MM.1S (cell line): ENCODE results near the gene PHACTR1.

ENCODE experiments used
- DNase-seq: peaks from one replicate; pipeline ENCODE4 v3.0.0-alpha.2; 2015
- H2AFZ ChIP-seq: fragments of 300-600 bp; sonication (generic); 2 replicates; pipeline ENCODE4 v1.6.0; 2016; ENCODE audit warnings: antibody characterized with exemption, low read length
- H3F3A ChIP-seq: fragments of 300-600 bp; sonication (generic); 2 replicates; pipeline ENCODE4 v1.6.1; 2016; ENCODE audit warnings: mild to moderate bottlenecking, antibody characterized with exemption, low read length, moderate library complexity, mixed read lengths; ENCODE audit not compliant: insufficient read depth
- H3K27ac ChIP-seq: fragments of 300-600 bp; sonication (generic); 2 replicates; pipeline ENCODE4 v1.5.1; 2016; ENCODE audit warnings: mild to moderate bottlenecking, low read length
- H3K27me3 ChIP-seq: fragments of 300-600 bp; sonication (generic); replicated peaks from 2 replicates; pipeline ENCODE4 v1.6.0; 2016; ENCODE audit warnings: low read length; ENCODE audit not compliant: insufficient read depth
- H3K36me3 ChIP-seq: fragments of 300-600 bp; sonication (generic); replicated peaks from 2 replicates; pipeline ENCODE4 v1.6.1; 2016; ENCODE audit warnings: mild to moderate bottlenecking, low read length, mixed read lengths; ENCODE audit not compliant: insufficient read depth
- H3K4me1 ChIP-seq: fragments of 300-600 bp; sonication (generic); 2 replicates; pipeline ENCODE4 v1.6.1; 2016; ENCODE audit warnings: low read length, mixed read lengths
- H3K4me2 ChIP-seq: fragments of 300-600 bp; sonication (generic); 2 replicates; pipeline ENCODE4 v1.6.0; 2016; ENCODE audit warnings: low read depth, low read length
- H3K4me3 ChIP-seq: fragments of 300-600 bp; sonication (generic); 2 replicates; pipeline ENCODE4 v1.5.1; 2016; ENCODE audit warnings: low read length, mixed read lengths
- H3K79me2 ChIP-seq: fragments of 300-600 bp; sonication (generic); 2 replicates; pipeline ENCODE4 v1.6.1; 2016; ENCODE audit warnings: mixed run types, low read length, mixed read lengths
- H3K9ac ChIP-seq: fragments of 300-600 bp; sonication (generic); 2 replicates; pipeline ENCODE4 v1.6.1; 2016; ENCODE audit warnings: low read length, mixed read lengths
- H3K9me2 ChIP-seq: fragments of 300-600 bp; sonication (generic); replicated peaks from 2 replicates; pipeline ENCODE4 v1.6.1; 2016; ENCODE audit warnings: mild to moderate bottlenecking, low read length, mixed read lengths; ENCODE audit not compliant: insufficient read depth
- H3K9me3 ChIP-seq: fragments of 300-600 bp; sonication (generic); replicated peaks from 2 replicates; pipeline ENCODE4 v1.6.1; 2016; ENCODE audit warnings: mild to moderate bottlenecking, low read length, mixed read lengths; ENCODE audit not compliant: insufficient read depth
- H4K20me1 ChIP-seq: fragments of 300-600 bp; sonication (generic); 2 replicates; pipeline ENCODE4 v1.6.1; 2016; ENCODE audit warnings: mild to moderate bottlenecking, low read length, moderate library complexity, mixed read lengths; ENCODE audit not compliant: insufficient read depth
- CTCF ChIP-seq: fragments of 300-600 bp; sonication (generic); IDR thresholded peaks from 2 replicates; pipeline ENCODE4 v1.5.1; 2016; ENCODE audit warnings: antibody characterized with exemption, low read length, mixed read lengths
- EZH2 ChIP-seq: fragments of 300-600 bp; sonication (generic); optimal IDR thresholded peaks from 2 replicates; pipeline ENCODE3; 2017; ENCODE audit warnings: low read depth, mild to moderate bottlenecking, antibody characterized with exemption, low read length, mixed read lengths
- EZH2phosphoT487 ChIP-seq: fragments of 300-600 bp; sonication (generic); IDR thresholded peaks from 2 replicates; pipeline ENCODE4 v1.6.1; 2018; ENCODE audit warnings: antibody characterized with exemption, low read length

PHACTR1 gene

GRCh38 chr6:13338038-13338437, 621.5 kb downstream of the PHACTR1 start:
- no peak overlapping the region for H2AFZ ChIP-seq
- no peak overlapping the region for H3K9ac ChIP-seq
- H3F3A ChIP-seq = no peaks in the 10 kb centered on the region
- H3K27me3 ChIP-seq = no peaks in the 10 kb centered on the region
- H3K9me3 ChIP-seq = no peaks in the 10 kb centered on the region
- no peaks in the 10 kb centered on the region for H3K4me1 ChIP-seq
- H3K27ac ChIP-seq = no peak overlapping the region
- no peaks in the 10 kb centered on the region for H3K79me2 ChIP-seq
- no peaks in the 10 kb centered on the region for H4K20me1 ChIP-seq
- no peak for TF ChIP-seq CTCF
- no peak for TF ChIP-seq EZH2phosphoT487
- TF ChIP-seq EZH2 = no peak
- H3K9me2 ChIP-seq = no peaks in the 10 kb centered on the region
- H3K4me2 ChIP-seq = no peak overlapping the region
- H3K36me3 ChIP-seq = no peaks in the 10 kb centered on the region
- DNase-seq = no peak
- H3K4me3 ChIP-seq = no peak overlapping the region
